Activated naive CD4-positive, alpha-beta T cell treated with anti-CD3 and anti-CD28 coated beads, Interleukin-2, amount 50 U/mL, for 24 hours (primary cell): Measurements from ENCODE around the gene FRMPD1.
"Not testable (repeated sequence)": the region's sequence is repeated elsewhere in the genome, so short reads cannot be mapped to it uniquely, and the experiment has no call there.

Source experiments
- H3K27ac Mint-ChIP-seq: one replicate; pipeline ENCODE4 v1.8.0; 2021; ENCODE audit warnings: mild to moderate bottlenecking, mixed read lengths
- H3K27me3 Mint-ChIP-seq: one replicate; pipeline ENCODE4 v1.8.0; 2021; ENCODE audit warnings: mixed read lengths
- H3K36me3 Mint-ChIP-seq: one replicate; pipeline ENCODE4 v1.8.0; 2021; ENCODE audit warnings: mixed read lengths
- H3K4me1 Mint-ChIP-seq: one replicate; pipeline ENCODE4 v1.8.0; 2021; ENCODE audit warnings: mixed read lengths
- H3K4me3 Mint-ChIP-seq: one replicate; pipeline ENCODE4 v1.8.0; 2021; ENCODE audit warnings: mild to moderate bottlenecking, mixed read lengths
- H3K9me3 Mint-ChIP-seq: one replicate; pipeline ENCODE4 v1.8.0; 2021; ENCODE audit warnings: mixed read lengths

Gene FRMPD1

DNA sequence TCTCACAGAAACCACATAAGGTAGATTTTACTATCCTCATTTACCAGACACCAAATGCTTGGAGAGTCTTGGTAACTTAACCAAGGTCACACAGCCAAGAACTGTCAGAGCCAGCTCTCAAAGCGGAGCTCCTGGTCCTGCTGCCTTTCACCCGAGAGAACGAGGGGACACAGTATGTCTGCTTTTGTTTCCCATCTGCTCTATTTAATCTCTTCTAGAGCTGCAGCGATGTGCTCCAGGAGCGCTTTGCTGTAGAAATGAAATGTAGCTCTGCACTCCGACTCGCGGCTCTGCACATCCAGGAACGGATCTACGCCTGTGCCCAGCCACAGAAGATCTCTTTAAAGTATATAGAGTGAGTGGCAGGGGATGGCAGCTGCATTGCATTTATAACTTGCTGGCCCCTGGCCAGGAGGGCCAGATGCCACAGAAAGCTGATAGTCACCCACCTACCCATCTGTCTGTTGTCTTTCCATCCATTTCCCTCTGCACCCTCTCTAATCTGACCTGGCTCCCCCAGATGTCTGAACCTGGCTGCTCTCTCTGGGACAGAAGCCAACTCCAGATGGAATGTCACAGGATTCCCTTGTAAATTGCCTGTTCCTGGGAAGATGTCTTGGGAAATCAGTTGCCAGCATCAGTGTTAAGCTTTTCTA, 81.5 kb downstream of the FRMPD1 start:
- H3K4me3 Mint-ChIP-seq = no peak overlapping the region
- no peaks in the 10 kb centered on the region for H3K9me3 Mint-ChIP-seq
- no peak overlapping the region for H3K27ac Mint-ChIP-seq
- peaks cover 2% of the 10 kb centered on the region for H3K27me3 Mint-ChIP-seq
- no peaks in the 10 kb centered on the region for H3K4me1 Mint-ChIP-seq
- H3K36me3 Mint-ChIP-seq = no peaks in the 10 kb centered on the region

DNA sequence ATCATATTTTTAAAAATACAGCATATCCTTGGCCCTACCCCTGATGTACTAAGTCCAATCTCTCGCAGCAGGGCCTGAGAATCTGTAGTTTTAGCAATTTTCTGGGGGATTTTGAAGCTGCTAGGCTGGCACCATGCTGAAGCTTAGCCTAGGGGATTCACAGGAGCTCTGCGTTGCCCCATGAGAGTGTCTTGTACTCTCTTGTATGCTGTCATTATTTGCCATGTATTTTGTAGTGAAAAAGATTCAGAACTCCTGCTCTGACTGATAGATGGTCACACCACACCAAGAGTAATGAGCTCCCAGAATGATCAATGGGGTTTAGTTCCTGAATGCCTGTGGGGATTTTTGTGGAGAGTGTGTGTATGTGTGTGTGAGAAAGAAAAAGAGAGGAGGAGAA, 82.2 kb downstream of the FRMPD1 start:
- Mint-ChIP-seq H3K4me1 (no peaks in the 10 kb centered on the region), H3K27ac (no peak overlapping the region), H3K4me3 (no peak overlapping the region), H3K36me3 (no peaks in the 10 kb centered on the region), H3K9me3 (no peaks in the 10 kb centered on the region), H3K27me3 (peaks cover 2% of the 10 kb centered on the region)

DNA sequence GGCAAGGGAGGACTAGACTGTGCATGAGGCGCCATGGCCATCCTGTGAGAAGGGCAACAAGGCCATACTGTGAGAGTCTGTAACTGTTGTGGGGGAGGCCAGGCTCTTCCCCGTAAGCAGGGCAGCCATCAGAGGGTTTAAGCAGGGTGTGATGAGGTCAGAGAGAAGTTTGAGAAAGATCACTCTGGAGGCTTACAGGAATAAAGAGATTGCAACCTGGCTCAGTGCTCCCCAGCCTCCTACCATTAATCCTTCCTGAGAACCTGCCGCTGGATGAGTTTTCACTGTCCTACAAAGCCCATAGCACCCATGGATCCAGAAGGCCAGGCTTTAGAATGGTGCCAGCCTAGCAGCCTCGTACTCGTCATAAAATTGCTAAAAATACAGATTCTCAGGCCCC, 88.5 kb downstream of the FRMPD1 start:
- H3K36me3 Mint-ChIP-seq = no peaks in the 10 kb centered on the region
- no peak overlapping the region for H3K27ac Mint-ChIP-seq
- no peaks in the 10 kb centered on the region for H3K4me1 Mint-ChIP-seq
- H3K9me3 Mint-ChIP-seq = no peaks in the 10 kb centered on the region
- H3K27me3 Mint-ChIP-seq = no peaks in the 10 kb centered on the region
- no peak overlapping the region for H3K4me3 Mint-ChIP-seq

DNA sequence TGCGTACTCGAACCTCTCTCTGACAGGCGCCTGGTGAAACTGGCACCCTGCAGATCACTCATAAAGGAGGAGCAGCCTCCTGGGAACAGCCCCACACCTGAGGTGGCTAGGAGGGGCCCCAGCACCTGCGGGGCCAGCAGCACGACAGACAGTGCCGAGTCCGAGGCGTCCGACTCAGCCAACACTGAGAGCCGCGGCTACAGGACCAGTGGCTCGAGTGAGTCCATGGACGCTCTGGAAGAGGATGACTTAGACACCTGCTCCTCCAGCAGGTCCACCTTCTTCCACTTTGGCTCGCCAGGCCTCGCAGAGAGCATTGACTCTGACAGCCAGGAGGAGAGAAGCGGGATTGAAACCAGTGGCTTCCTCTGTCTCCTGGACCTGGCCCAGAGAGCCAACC, 89.4 kb downstream of the FRMPD1 start:
- no peak overlapping the region for H3K4me3 Mint-ChIP-seq
- H3K27me3 Mint-ChIP-seq = no peaks in the 10 kb centered on the region

DNA sequence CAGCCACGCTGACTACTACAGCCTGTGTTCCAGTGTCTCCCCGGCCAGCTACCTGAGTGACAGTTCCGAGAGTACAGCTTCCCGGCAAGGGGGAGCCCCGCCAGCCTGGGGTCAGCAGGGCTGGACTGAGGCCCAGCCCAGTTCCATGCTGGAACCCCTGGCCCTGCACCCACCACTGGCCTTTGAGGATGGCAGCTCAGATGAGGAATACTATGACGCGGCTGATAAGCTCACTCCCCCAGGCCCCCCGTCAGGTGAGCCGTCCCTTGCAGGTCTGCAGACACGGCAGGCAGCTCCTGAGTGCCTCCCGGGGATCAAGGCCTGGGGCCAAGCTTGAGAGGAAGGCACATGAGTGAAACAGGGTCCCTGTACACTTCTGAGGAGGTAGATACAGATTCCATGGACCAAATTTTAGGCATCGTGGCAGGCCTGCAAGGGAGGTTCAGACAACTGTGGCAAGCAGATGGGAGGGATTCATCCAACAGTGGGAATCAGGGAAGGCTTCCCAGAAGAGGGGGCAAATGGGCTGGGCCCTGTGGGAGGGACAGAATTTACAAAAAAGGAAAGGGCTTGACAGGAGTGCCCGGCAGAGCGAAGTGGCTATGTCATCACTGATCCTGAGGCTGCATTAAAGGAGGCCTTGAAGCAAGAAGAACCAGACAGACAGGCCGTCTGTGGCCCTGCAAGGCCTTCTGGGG, 90.0 kb downstream of the FRMPD1 start:
- Mint-ChIP-seq H3K9me3 (no peaks in the 10 kb centered on the region), H3K36me3 (no peaks in the 10 kb centered on the region), H3K27ac (no peak overlapping the region), H3K4me1 (no peaks in the 10 kb centered on the region), H3K27me3 (no peaks in the 10 kb centered on the region), H3K4me3 (no peak overlapping the region)

More for the DNA sequence above, 89.4 kb downstream of the FRMPD1 start:
- H3K27ac Mint-ChIP-seq = no peak overlapping the region
- H3K9me3 Mint-ChIP-seq = no peaks in the 10 kb centered on the region
- H3K4me1 Mint-ChIP-seq = no peaks in the 10 kb centered on the region
- H3K36me3 Mint-ChIP-seq = no peaks in the 10 kb centered on the region

DNA sequence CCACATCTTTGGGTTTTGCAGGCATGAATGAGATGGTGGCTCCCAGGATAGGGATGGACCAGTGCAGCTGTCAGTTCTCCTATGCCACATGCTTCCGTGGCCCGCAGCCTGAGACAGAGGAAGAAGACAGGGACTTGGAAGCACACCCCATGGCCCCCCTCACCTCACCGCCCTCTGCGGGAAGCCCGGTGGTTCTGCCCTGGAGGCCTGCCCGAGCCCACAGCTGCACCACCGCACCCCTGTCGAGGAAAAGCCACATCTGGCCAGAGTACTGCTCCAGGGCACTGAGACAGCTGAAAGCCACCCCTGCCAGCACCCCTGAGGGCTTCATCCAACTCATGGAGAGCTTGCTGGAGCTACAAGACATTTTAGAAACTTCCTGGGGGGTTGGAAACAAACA, 95.2 kb downstream of the FRMPD1 start:
- Mint-ChIP-seq H3K4me1 (no peaks in the 10 kb centered on the region), H3K27ac (no peak overlapping the region), H3K27me3 (no peaks in the 10 kb centered on the region), H3K4me3 (no peak overlapping the region), H3K9me3 (no peaks in the 10 kb centered on the region), H3K36me3 (no peaks in the 10 kb centered on the region)

DNA sequence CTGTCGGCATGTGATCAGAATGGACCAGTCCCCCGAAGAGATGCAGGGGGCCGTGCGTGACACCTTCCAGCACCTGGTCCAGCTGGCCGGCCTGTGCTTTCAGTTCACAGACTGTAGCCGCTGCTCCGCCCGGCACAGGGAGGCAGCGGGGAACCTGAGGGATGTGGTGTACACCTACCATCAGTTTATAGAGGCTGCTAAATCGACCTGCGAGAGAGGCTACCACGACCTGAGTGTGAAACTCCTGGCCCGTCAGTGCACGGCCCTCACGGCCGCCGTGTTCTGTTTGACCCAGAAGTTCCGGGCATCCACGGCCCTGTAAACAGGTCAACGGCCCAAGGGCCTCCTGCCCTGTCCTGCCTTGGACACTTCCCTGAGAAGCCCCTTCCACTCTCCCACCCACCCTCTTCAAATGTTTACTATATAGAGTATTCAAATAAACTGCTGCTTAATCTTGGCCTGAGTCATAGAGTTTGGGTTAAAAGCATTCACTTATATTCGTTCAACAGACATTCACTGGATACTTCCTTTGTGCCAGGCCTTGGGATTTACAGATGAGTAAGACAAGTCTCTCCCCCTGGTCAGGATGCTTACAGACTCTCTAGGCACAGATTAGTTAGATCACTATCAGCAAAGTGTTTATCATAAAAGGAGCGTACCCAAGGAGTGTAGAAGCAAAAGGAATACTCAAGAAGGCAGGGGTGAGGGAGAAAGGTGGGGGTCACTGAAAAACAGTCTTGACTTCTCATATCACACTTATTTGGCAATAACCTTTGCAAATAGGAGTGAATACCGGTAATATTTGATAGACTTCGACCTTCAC, 95.9 kb downstream of the FRMPD1 start:
- no peaks in the 10 kb centered on the region for H3K27me3 Mint-ChIP-seq
- no peaks in the 10 kb centered on the region for H3K36me3 Mint-ChIP-seq
- no peaks in the 10 kb centered on the region for H3K9me3 Mint-ChIP-seq
- no peak overlapping the region for H3K27ac Mint-ChIP-seq
- no peaks in the 10 kb centered on the region for H3K4me1 Mint-ChIP-seq
- H3K4me3 Mint-ChIP-seq = no peak overlapping the region

DNA sequence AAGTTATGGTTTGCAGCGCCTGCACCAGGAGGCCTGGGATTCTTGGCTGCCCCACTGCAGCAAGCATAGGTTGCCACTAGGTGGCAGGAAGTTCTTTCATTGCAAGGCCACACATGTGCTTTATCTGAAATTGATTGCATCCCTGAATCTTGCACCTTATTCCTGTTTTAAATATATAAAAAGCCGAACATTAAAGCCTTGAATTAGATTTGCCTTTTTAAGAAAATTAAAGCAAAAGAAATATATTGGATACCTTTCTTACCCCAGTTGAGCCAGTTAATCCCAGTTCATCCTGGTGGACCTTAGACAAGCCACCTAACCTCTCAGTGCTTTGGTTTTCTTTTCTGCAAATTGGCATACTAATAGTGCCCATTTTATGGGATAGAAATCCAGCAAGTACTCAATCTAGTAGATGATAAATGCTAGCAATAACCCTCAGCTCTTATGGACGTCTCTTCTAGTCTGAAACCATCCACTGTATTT, 96.6 kb downstream of the FRMPD1 start:
- no peaks in the 10 kb centered on the region for H3K4me1 Mint-ChIP-seq
- no peaks in the 10 kb centered on the region for H3K9me3 Mint-ChIP-seq
- H3K4me3 Mint-ChIP-seq = no peak overlapping the region
- H3K27me3 Mint-ChIP-seq = no peaks in the 10 kb centered on the region
- H3K27ac Mint-ChIP-seq = no peak overlapping the region
- H3K36me3 Mint-ChIP-seq = no peaks in the 10 kb centered on the region

DNA sequence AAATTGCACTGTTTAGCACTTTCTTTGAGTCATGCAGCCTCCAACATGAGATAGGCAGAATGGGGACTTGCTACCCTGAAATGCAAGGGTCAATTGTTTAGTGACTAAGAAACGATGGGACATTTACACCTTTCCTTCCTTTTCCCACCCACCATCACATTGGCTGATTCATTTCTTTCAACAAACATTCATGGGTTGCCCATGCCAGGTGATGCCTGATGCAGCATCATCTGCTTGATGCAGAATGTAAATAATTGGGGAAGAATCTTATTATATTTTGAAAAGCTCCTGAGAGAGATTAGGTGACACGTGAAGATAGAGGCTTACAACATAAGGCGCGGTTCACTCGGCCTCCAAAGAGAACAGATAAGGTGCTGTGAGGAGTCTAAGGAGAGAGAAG, 98.4 kb downstream of the FRMPD1 start:
- Mint-ChIP-seq H3K27me3 (no peaks in the 10 kb centered on the region), H3K9me3 (no peaks in the 10 kb centered on the region), H3K27ac (no peak overlapping the region), H3K4me1 (peaks cover 10% of the 10 kb centered on the region), H3K36me3 (peaks cover 3% of the 10 kb centered on the region), H3K4me3 (no peak overlapping the region)

DNA sequence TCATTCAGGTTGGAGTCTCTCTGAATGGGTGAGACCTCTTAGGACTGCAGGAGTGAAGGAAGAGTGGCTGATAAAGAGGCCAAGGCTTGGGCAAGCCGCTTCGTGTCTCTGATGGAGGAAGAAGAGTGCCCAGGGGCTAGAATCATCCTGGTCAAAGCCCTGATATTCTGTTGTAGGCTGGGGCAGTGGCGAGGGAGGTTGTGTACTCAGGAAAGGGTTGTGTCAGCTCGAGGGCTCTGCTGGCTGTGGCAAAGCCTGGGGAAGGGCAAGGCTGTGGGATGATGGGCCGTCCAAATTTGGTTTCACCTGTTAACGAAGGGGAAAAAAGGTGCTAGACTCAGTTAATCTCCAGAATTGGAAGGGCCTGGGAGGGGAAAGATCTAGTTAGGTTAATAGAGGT, 100.4 kb downstream of the FRMPD1 start:
- no peaks in the 10 kb centered on the region for H3K27me3 Mint-ChIP-seq
- H3K27ac Mint-ChIP-seq = no peak overlapping the region
- H3K4me3 Mint-ChIP-seq = no peak overlapping the region

DNA sequence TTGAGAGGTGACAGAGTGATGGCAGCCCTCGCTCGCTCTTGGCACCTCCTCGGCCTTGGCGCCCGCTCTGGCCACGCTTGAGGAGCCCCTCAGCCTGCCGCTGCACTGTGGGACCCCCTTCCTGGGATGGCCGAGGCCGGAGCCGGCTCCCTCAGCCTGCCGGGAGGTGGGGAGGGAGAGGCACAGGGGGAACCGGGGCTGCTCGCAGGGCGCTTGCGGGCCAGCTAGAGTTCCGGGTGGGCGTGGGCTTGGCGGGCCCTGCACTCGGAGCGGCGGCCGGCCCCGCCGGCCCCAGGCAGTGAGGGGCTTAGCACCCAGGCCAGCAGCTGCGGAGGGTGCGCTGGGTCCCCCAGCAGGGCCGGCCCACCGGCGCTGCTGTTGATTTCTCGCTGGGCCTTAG, 101.0 kb downstream of the FRMPD1 start:
- not testable (repeated sequence) for H3K4me3 Mint-ChIP-seq, H3K9me3 Mint-ChIP-seq, H3K27me3 Mint-ChIP-seq, H3K27ac Mint-ChIP-seq, H3K36me3 Mint-ChIP-seq
- H3K4me1 Mint-ChIP-seq = peaks cover 30% of the 10 kb centered on the region

More for the DNA sequence above, 100.4 kb downstream of the FRMPD1 start:
- Mint-ChIP-seq H3K4me1 (peaks cover 28% of the 10 kb centered on the region), H3K9me3 (no peaks in the 10 kb centered on the region), H3K36me3 (peaks cover 4% of the 10 kb centered on the region)

DNA sequence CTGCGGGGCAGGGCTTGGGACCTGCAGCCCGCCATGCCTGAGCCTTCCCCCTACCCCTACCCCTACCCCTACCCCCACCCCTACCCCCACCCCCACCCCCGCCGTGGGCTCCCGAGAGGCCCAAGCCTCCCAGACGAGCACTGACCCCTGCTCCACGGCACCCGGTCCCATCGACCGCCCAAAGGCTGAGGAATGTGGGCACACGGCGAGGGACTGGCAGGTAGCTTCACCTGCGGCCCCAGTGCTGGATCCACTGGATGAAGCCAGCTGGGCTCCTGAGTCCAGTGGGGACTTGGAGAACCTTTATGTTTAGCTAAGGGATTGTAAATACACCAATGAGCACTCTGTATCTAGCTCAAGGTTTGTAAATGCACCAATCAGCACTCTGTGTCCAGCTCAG, 101.4 kb downstream of the FRMPD1 start:
- peaks cover 31% of the 10 kb centered on the region for H3K4me1 Mint-ChIP-seq
- not testable (repeated sequence) for H3K36me3 Mint-ChIP-seq, H3K27me3 Mint-ChIP-seq, H3K27ac Mint-ChIP-seq, H3K9me3 Mint-ChIP-seq, H3K4me3 Mint-ChIP-seq

DNA sequence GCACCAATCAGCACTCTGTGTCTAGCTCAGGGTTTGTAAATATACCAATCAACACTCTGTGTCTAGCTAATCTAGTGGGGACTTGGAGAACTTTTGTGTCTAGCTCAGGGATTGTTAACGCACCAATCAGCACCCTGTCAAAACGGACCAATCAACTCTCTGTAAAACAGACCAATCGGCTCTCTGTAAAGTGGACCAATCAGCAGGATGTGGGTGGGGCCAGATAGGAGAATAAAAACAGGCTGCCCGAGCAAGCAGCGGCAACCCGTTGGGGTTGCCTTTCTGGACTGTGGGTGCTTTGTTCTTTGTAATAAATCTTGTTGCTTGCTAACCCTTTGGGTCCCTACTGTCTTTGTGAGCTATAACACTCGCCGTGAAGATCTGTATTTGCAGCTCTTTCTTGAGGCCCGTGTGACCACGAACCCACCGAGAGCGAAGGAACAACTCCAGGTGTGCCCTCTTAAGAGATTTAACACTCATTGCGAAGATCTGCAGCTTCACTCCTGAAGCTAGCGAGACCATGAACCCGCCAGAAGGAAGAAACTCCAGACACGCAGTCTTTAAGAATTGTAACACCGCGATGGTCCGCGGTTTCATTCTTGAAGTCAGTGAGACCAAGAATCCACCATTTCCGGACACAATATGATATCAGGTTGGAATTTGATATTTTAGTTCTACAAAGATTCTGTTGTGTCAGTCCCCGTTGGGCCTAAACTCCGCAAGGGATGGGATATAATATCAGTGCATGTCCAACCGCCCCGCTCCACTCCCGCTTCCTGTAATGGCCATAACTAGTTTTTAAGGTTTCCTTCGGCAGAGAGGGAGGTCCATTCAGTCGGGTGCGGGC, 102.1 kb downstream of the FRMPD1 start:
- no peaks in the 10 kb centered on the region for H3K27me3 Mint-ChIP-seq
- peak overlapping the region; percentile 92 for H3K4me3 Mint-ChIP-seq
- peak overlapping the region; percentile 93 for H3K27ac Mint-ChIP-seq
- peaks cover 4% of the 10 kb centered on the region for H3K36me3 Mint-ChIP-seq
- no peaks in the 10 kb centered on the region for H3K9me3 Mint-ChIP-seq
- peaks cover 38% of the 10 kb centered on the region for H3K4me1 Mint-ChIP-seq

DNA sequence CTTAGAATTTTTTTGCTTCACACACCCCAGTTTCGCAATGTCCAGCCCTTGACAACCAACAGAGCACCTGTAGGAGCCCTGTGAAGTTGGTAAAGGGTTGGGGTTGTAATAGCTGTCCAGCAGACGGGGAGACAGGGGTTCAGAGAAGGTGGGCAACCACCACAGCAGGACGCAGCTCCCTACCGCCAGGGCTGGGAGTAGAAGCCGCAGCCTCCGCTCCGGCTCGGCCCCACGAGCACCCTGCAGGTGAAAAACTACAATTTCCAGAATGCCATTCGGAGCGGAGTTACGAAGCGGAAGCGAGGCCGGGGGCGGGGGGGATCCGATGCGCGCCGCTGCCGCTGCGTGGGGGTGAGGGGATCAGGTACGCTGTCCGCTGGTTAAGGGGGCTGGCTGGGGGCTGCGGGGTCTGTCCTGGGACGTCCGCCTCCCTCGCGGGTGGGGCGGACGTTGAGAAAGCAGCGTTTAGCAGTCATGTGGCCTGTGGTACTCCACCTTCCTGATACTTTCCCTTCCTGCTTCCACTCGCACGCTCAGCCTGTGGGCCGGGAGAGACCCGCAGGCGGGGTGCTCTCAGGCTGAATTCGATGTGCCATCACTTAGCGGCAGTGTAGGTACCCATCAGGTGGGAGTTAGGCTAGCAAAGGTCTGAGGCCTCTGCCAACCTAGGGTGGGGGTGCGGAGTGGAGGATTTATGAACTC, 102.9 kb downstream of the FRMPD1 start, which contains the start of gene TRMT10B:
TRMT10B (plus strand) TSS at position 317 of the 702 bp plus-strand sequence. CDS start 8,127 bp downstream, outside the sequence.
- Mint-ChIP-seq H3K4me3 (peak within 1 kb of the TSS; percentile 92), H3K27me3 (no peaks in the 10 kb centered on the region), H3K9me3 (no peaks in the 10 kb centered on the region), H3K36me3 (peaks cover 4% of the 10 kb centered on the region), H3K27ac (peak within 1 kb of the TSS; percentile 93), H3K4me1 (peaks cover 43% of the 10 kb centered on the region)

DNA sequence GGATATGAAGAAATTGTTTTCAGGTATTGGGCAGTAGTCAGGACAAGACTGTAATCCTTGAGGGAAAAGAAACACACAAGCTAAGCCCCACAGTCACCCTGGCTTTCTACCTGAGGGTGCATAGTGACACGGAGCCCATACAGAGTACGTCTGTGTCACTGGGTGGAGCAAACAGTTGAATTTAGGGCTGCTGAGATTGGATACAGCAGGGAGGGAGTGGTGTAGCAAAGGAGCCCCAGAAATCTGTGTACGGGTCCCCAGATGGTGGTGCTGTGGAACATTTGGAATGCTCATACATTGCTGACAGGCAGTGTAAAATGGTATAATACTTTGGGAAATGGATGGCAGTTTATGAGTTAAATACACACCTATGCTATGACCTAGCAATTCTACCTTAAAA, 108.0 kb downstream of the FRMPD1 start:
- Mint-ChIP-seq H3K27ac (no peak overlapping the region), H3K4me3 (no peak overlapping the region), H3K4me1 (peaks cover 42% of the 10 kb centered on the region), H3K27me3 (no peaks in the 10 kb centered on the region), H3K9me3 (no peaks in the 10 kb centered on the region), H3K36me3 (peaks cover 9% of the 10 kb centered on the region)
